HG02938 (cell line): ENCODE results near the gene HNRNPUL1.
A peak's percentile ranks its signal among the peaks of the same experiment; 100 is the strongest.

Source experiments
- ATAC-seq: cut with Tn5 transposase; IDR thresholded peaks from one replicate; pipeline ENCODE4 v1.9.1; 2021; ENCODE audit warnings: mild to moderate bottlenecking, moderate library complexity; ENCODE audit not compliant: unreplicated experiment

HNRNPUL1 gene

GRCh38 chr19:41307090-41307875 lies 43.1 kb downstream of the HNRNPUL1 start:
- ATAC-seq: no peak

DNA sequence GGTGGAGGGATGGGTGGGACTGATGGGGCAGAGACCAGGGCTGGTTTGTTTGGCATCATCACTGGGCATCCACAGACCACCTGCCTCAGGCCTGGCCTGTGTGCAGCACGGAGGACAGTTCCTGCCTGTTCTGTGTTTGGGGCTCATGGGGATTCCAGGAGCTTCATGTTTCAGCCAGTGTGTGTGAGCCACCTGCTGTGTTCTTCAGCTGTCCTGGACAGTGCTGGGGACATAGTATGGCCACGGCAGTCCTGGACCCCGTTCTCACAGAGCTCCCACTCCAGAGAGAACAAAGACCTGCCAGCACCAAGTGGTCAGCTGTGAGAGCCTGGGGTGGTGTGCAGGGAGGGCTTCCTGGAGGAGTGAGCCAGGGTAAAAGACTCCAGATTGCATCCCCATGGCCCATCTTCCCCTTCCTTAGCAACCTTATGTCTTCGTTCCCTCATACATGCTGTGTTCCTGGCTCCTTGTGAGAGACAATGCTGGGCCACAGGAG lies 43.8 kb downstream of the HNRNPUL1 start:
- ATAC-seq: no peak

DNA sequence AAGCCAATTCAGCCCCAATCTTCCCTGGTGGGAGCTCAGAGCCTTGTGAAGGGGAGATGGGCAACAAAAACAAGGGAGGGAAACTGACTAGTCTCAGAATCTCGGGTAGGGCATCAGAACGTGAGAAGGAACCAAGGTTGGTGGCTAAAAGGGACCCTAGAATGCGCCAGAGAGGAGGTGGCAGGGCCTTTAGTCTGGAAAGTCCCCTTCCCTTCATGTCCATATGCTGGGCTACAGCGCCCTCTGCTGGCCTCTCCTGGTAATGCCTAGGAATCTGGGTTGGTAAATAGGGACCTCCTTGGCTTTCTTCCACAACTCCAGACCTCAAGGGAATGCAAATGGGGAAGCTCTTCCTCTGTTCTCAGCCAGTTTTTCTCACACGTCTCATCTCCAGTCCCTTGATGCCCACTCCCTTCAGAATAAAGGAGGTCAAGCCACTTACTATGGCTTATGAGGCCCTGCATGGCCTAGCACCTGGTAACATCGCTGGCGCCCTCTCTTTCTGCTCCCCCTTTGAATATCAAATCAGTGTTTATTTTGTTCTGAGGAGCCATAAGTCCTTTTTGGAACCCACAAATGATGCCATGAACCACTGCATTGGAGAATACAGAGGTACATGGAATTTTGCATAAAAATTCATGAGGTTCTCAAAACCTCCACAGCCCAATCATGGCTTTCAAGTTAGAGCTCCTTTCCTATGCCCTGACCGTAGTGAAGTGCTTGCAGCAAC lies 44.4 kb downstream of the HNRNPUL1 start:
- no peak for ATAC-seq

GRCh38 chr19:41309180-41310032 lies 45.2 kb downstream of the HNRNPUL1 start:
- no peak for ATAC-seq

DNA sequence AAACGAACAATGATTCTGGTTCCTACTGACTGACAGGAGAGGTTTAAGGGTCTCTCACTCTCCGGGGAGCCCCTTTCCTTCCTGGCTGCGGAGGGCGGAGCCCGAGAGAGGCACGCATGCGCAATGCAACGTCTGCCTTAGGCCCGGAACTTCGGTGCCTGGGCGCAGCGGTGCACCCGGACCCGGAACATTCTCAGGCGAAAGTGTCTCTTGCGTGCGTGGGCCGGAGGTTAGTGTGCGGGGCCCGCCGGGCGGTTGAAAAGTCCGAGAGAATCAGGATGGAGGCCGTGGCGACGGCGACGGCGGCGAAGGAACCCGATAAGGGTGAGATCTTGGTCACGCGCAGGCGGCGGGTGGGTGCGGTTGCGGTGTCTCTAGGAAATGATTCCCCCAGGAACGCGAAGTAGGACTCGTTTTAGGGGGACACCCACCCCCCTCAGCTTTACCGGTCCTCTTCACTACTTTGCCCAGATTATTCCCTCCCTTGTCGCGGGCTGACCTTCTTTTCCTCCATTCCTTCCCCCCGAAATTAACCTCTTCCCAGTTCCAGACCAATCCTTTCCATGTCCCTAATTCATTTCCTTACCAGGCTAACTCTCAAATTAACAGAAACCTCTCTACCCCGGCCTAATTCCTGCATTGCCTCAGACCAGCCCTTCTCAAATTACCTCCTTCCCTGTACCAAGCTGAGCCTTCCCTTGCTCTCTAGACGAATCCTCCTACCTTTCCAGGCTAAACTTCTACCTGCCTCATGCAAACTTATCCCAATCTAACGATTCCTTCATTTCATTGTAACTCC lies 46.1 kb downstream of the HNRNPUL1 start, which contains the start of gene CCDC97:
CCDC97 (plus strand) TSS at position 140 of the 799 bp plus-strand sequence; CDS start at position 279, 139 bp downstream.
- ATAC-seq: peak; percentile 57

DNA sequence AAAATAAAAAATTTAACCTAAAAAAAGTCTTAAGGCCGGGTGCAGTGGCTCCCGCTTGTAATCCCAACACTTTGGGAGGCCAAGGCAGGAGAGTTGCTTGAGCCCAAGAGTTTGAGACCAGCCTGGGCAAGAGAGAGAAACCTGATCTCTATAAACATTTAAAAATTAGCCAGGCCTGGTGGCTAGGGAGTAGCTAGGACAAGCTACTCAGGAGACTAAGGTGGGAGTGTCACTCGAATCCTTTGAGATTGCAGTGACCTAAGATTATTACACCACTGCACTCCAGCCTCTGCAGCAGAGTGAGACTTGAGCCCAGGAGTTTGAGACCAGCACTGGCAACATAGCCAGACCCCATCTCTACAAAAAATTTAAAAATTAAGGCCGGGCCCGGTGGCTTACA lies 46.9 kb downstream of the HNRNPUL1 start:
- no peak for ATAC-seq

DNA sequence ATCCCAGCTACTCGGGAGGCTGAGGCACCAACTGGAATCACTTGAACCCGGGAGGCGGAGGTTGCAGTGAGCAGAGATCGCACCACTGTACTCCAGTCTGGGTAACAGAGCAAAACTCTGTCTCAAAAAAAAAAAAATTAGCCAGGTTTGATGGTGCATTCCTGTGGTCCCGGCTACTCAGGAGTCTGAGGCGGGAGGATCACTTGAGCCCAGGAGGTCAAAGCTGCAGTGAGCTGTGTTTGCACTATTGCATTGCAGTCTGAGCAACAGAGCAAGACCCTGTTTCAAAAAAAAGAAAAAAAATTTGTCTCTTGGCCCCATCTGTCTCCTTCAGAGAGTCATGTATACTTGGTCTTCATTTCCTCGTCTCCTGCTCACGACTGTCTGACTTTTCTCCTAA lies 47.4 kb downstream of the HNRNPUL1 start:
- no peak for ATAC-seq

DNA sequence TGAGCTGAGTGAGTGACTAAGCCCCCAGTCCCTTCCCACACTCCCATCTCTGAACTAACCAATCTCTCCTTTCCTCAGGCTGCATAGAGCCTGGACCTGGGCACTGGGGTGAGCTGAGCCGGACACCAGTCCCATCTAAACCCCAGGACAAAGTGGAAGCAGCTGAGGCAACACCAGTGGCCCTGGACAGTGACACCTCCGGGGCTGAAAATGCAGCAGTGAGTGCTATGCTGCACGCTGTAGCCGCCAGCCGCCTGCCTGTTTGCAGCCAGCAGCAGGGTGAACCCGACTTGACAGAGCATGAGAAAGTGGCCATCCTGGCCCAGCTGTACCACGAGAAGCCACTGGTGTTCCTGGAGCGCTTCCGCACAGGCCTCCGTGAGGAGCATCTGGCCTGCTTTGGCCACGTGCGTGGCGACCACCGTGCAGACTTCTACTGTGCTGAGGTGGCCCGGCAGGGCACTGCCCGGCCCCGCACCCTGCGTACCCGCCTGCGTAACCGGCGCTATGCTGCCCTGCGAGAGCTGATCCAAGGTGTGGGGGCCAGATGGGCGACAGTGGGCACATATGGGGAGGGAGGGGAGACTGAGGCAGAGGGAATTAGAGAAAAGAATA lies 52.2 kb downstream of the HNRNPUL1 start:
- no peak for ATAC-seq

DNA sequence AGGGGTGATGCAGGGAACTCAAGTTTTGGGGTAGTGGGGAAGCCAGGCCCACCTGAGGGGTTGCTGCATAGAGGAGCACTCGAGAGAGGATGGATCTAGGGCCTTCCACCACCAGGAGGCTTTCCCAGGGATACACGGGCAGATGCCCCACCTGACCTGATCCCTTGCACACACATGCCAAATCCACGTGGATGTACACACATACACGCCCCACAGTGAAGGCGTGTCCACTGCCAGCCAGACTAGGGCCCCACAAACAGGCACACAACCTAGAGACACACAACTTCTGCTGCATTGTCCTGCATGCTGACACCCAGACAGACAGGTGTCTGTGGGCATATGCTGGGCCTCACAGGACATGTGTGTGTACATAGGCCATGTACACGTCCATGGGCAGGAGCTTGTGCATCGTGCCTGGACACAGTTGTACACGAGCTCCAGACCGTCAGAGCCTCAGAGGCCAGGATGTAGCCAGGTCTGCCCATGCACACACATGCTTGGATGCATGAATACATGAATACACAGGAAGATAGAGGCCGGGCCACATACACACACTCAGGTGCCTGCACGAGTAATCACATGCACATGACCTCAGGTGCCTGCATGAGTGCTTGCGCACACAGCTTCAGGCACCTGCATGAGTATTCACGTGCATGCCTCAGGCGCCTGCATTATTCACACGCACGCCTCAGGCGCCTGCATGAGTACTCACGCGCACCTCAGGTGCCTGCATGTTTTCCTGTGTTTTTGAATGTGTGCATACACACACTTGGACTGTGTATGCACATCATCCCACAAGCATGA lies 54.7 kb downstream of the HNRNPUL1 start:
- ATAC-seq: no peak

- no peak for ATAC-seq
These were observed 55.5 kb downstream of the HNRNPUL1 start for GRCh38 chr19:41319500-41320184.

DNA sequence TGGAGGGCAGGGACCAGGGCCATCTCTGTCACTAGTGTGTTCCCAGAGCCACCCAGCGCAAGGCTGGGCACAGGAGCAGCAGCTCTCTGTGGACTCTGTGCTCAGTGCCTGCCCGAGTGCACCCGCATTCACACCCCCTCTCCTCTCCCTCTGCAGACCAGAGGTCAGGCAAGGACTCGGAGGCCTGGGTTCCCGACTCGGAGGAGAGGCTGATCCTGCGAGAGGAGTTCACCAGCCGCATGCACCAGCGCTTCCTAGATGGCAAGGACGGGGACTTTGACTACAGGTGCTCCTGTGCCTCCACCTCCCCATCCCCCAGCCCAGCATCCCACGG lies 56.0 kb downstream of the HNRNPUL1 start:
- ATAC-seq: no peak

DNA sequence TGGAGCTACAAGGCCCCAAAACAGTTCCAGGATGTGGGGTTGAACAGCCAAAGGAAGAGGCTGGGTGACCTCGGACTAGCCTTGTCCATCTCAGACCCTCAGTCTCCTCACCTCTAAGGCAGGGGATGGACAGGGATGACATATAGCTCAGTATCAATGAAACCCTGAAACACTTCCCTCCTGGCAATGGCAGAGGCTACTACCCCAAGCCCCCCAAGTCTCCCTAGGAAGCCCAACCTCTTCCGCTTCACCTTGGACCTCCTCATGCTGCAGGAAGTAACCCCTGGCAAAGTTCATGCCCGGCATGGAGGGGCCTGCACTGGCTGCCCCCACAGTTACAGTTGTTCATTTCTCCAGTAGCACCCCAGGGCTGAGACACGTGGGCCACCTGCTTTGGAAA lies 56.4 kb downstream of the HNRNPUL1 start:
- ATAC-seq: no peak

- no peak for ATAC-seq
These were observed 57.0 kb downstream of the HNRNPUL1 start for GRCh38 chr19:41321204-41321599.

DNA sequence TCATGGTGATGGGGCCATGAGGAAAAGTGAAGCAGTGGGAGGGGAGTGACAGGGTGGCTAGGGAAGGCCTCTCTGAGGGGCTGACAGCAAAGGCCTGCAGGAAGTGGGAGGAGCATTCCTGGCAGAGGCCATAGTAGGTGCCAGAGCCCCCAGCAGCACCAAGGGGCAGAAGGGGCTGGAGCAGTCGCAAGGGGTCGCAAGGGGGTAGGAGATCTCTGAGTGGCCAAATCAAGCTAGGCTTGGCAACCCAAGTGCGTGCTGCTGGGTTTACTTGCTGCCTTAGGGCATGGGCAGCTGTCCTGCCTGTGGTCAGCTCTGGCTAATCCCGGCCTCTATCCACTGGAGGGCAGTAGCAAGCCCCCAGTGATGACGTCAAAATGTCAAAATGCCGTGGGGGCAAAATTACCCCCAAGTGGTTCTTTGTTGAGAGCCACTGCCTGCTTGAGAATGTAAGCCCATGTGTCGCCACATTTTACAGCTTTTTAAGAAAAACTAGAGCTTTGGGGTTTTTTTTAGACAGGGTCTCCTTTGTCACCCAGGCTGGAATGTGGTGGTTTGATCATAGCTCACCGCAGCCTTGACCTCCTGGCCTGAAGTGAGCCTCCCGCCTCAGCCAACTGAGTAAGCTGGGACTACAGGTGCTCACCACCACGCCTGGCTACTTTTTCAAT lies 57.6 kb downstream of the HNRNPUL1 start:
- ATAC-seq: no peak

DNA sequence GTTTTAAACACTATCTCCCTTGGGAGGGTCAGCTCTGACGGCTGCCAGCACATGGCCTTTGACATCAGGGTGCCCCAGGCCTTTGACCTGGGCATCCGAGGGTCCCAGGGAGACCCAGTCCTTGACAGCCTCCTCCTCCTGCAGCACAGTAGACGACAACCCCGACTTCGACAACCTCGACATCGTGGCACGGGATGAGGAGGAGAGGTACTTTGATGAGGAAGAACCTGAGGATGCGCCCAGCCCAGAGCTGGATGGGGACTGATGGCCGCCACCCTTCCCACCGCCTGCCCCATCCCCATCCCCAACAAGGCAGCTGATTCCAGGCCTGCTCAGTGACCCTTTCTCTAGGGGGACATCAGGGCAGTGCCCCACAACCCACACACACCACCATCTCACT lies 58.3 kb downstream of the HNRNPUL1 start:
- ATAC-seq: no peak

GRCh38 chr19:41323023-41323422 lies 58.9 kb downstream of the HNRNPUL1 start:
- no peak for ATAC-seq

DNA sequence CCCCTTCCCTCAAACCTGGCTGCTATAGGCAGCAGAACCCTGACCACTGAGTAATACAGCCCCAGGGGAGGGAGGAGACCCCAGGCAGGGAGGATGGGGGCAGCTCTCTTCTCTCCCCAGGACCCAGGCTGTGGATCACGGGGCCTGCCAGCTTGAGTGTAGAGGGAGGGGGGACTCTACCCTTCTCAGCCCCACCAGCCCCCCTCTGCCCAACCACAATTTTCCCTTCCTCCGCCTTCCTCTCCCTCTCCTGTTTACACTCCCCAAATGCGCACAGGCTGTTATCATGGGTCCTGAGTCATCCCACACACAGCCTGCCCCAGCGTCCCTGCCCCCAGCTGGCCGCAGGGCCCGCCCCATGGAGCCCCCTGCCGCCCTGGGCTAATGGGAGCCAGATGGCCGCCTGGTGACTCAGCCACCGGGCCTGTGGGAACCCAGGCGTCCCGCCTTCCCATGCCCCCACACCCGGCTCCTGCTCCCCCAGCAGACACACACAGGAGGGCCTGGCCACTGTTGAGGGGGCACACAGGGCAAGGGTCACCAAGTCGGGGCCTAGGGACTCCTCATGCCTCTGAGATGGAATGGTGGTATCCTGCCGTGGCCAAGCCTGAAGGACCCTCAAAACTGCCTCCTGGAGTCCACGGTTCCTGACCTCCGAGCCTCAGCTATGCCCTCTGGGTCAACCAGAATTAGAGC lies 59.4 kb downstream of the HNRNPUL1 start:
- ATAC-seq: no peak
